Endometrial microvascular endothelial cells (primary cell): ENCODE results near the gene KRT38. TPM values are rescaled to one million over a fixed set of nuclear protein-coding genes. Genes with fewer than 3 reads are reported as not detected.
"Not testable (repeated sequence)": the region's sequence is repeated elsewhere in the genome, so short reads cannot be mapped to it uniquely, and the experiment has no call there.

Source experiments
- in situ Hi-C: cut with HindIII; loops from 2 replicates; pipeline ENCODE4 v1.10.0; 2017; ENCODE audit warnings: low sequenced_read_pairs, low pct_unique_long_range_greater_than_20kb; ENCODE audit errors: inconsistent ontology term
- total RNA-seq: library from RNA; depleted of rRNA; stranded (reverse); fragments of >200 nt; gene quantifications from one replicate; pipeline ENCODE4 v1.2.3, GENCODE V29; 2015; ENCODE audit errors: inconsistent ontology term

The KRT38 gene
- total RNA-seq, 1 donor from 2014 or later, result not detected

- in situ Hi-C loops, result not testable (repeated sequence)
Measured at GRCh38 chr17:41430376-41430775, 10.4 kb downstream of the KRT38 start.

GRCh38 chr17:41429667-41430066 is 11.1 kb downstream of the KRT38 start:
- in situ Hi-C loops, result no loop called here

- in situ Hi-C loops, result no loop called here
Measured at GRCh38 chr17:41428591-41429291, 12.0 kb downstream of the KRT38 start.

GRCh38 chr17:41424111-41424635 is 16.6 kb downstream of the KRT38 start, which contains the start of gene KRT37:
Gene KRT37 (minus strand): TSS chr17:41424585. CDS start chr17:41424523, 62 bp downstream.
- in situ Hi-C loops, result no loop called here

GRCh38 chr17:41422586-41422985 is 18.2 kb downstream of the KRT38 start:
- in situ Hi-C loops, result not testable (repeated sequence)

DNA sequence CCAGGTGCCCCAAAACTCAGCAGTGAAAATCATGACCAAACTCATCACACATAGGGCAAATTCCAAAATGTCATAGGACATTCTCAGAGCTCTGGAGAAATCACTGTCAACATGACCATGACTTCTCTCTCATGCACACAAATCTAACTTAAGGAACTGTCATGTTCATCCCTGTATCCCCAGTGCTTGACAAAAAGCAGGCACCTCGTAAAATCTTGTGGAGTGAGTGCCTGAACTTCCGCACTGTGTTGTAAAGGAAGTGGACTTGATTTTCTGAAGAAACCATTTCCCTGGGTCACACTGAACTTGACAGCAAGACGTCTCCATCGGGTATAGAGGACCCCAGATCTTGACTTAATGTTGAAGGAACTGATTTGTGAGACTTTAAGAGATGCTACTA is 19.2 kb downstream of the KRT38 start:
- in situ Hi-C loops, result no loop called here

DNA sequence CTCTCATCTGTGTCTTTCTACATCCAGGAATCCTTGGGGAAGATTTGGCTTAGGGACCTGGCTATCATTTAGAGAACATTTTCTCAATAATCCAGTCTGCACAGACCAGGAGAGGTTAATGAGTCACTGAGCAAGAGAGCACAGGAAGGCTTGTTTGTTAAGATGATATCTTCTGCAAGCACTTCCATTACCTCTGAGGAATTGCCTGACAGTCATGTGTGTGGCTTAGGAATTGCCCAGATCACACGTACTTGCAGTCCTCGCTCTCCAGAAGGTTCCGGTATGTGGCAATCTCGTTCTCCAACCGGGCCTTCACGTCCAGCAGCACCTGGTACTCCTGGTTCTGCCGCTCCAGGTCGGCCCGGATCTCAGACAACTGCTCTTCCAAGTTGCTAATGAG is 19.7 kb downstream of the KRT38 start:
- in situ Hi-C loops, result no loop called here

- in situ Hi-C loops, result no loop called here
Measured at GRCh38 chr17:41420134-41420533, 20.6 kb downstream of the KRT38 start.

GRCh38 chr17:41419716-41420115 is 21.1 kb downstream of the KRT38 start:
- in situ Hi-C loops, result no loop called here

DNA sequence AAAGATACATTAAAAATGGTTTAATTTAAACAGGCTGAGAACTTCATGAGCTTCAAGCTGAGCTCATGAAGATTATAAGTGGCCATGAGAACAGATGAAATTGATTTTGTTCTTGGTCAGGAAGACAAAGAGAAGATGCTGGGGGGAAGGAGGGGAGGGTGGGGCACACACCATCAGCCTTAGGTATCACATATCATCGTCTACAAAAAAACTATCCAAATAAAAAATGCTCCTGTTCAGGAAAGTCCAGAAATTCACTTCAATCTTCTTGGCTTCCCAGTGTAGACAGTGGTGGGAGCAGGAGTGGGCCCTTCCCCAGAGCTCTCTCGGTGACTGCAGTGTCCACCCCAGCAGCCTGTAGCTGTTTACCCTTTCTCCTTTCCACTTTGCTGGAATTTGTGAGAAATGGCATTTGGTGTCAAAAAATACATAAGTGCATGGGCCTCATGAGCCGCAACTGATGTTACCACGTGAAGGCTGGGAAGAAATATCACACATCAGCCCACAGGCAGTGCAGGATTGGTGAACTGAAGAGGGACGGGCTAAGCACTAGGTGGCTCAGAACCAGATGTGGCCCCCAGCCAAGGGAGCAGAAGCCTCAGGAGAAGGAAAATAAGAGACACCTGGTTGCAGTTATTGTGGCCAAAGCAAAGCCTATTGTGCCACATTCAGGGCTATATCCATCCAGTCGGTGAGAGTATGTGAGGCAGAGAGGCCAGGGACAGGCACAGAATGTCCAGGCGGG is 22.5 kb downstream of the KRT38 start:
- in situ Hi-C loops, result no loop called here

DNA sequence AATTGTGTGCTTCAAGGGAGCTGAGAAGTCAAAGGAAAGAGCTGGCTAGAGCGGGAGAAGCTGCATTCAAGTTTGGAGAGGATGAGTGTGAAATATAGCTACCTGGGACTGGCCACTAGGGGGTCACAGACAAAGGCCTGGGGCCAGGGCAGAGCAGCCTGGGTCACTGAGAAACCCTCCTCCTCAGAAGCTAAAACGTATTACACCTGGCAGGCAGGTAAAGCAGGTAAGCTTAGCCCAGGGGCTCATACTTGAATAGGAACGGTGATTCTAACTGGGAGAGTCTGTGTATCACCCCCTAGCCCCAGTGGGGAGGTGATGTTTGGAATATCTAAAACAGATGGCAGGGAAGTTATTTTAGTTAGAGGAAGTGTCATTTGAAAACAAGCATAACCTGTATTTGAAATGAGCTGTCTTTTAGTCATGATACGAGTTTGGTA is 23.2 kb downstream of the KRT38 start:
- in situ Hi-C loops, result no loop called here

GRCh38 chr17:41417127-41417526 is 23.7 kb downstream of the KRT38 start:
- in situ Hi-C loops, result no loop called here

DNA sequence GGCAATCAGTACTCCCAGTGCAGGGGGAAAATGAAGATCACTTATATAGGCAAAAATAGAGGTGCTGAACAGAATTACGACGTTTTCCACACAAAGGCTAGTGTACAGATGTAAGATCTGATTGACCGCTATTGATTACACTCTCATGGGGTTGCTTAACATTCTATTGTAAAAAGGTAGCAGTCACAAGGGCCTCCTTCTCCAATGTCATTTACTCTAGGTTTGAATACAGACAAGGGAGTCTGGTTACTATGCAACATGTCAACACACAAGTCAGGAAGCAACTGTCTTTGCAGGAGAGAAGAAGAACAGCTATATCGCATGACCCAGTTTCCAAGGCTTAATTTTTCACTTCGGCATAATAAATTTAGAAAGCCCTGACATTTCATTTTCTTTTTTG is 24.3 kb downstream of the KRT38 start:
- in situ Hi-C loops, result no loop called here

DNA sequence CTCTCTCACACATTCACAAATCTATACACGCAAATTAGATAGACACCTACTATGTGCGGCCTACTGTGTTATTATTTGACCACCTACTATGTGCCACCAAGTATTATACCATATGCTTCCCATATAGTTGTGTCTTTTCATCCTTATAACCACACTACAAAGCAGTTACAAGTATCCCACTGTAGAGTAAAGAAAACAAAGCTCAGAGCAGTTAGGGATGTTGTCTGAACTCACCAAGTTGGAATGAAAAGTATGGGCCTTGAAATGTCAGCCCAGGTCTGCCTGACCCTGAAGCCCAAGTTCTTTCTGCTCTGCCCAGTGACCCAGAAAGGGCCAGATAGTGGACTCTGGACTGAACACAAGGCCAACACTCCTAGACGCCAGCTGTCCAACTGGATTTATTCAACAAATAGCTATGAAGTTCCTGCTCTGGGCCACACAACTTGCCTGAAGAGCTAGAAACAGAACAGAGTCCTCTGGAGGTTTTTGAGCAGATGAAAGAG is 24.9 kb downstream of the KRT38 start:
- in situ Hi-C loops, result no loop called here

DNA sequence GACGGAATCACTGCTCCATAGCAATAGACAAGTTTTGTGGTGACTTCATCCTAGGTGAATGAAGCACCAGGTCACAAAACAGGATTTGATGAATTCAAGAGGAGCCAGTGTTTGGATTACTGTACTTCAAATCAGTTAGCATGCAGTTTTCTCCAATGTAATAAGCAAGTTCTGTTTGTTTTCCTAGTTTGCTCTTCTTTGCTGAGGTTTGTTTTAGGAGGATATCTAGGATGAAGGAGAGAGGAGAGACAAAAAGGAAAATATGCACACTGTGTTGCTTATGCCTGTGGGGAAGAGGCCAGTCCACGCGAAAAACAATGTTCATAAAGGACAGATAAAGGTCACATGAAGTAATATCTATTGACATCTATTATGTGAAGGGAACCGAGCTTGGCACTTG is 25.4 kb downstream of the KRT38 start:
- in situ Hi-C loops, result no loop called here

- in situ Hi-C loops, result no loop called here
Measured at GRCh38 chr17:41413982-41414381, 26.8 kb downstream of the KRT38 start.

DNA sequence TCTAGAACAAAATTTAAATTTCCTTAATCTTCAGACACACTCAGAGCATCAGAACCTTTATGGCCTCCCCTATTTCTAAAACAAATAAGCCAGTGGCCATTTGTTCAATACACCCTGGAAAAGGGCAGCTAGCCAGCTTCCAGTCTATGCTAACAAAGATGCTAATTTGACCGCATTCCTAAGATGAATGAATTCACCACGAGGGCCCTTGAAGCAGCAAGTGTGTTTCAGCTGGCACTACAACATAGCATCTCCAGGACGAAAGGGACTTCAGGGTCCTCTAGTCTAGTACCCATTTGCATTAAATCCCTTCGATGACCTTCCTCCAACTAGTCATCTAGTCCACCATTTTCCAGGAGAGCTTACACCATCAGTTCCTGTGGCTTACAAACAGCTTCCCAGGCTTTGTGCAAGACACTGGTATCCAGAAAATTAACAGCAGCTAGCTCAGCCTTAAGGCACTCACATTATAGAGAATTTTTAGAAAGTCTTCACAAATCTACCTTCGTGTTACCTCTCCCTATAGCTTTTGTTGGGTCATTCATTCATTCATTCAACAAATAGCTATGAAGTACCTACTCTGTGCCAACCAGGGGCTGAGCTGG is 27.3 kb downstream of the KRT38 start:
- in situ Hi-C loops, result no loop called here

- in situ Hi-C loops, result no loop called here
Measured at GRCh38 chr17:41411072-41411840, 29.5 kb downstream of the KRT38 start.

DNA sequence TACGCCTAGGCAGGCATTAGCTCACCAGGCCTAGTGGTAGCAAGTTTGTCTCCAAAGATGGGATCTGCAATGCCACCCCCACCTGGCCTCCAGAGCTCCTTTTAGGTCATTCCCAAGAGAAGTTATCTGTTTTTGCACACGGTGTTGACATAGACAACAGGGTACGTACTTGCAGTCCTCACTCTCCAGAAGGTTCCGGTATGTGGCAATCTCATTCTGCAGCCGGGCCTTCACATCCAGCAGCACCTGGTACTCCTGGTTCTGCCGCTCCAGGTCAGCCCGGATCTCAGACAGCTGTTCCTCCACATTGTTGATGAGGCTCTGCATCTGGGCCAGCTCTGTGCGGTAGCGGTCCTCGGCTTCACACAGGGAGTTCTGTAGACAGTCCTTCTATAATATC is 33.6 kb downstream of the KRT38 start:
- in situ Hi-C loops, result no loop called here
